Stimulated activated CD4-positive, alpha-beta T cell treated with anti-CD3 and anti-CD28 coated beads, Interleukin-1b, Interleukin-23, amount 100 ng/mL, for 1 hour (primary cell): ENCODE data around the gene PRR9.

Experiments used
- DNase-seq, 2 donors: peaks; one replicate each; pipeline ENCODE4 v3.0.0-alpha.2; 2020; ENCODE audit warnings: low read depth in 2 of 2

Gene PRR9

DNA sequence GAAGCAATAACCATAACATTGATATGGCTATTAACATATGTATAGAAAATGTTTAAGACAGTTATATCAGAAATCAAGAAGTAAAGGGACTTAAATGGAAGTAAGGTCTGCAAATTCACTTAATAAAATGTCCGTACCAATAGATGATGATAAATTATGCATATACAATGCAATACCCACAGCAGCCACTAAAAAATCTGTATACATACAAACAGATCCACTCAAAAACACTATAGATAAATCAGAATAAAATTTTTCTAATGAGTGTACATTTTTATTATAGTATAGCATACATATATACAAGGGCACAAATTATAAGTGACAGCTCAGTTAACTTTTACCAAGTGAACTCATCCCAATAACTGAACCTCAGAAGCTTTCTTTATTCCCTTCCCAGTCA lies 48.1 kb downstream of the PRR9 start:
- no peak for DNase-seq
